HFF-Myc (cell line): Measurements from ENCODE around the gene OSBPL6.

Source experiments
- DNase-seq: peaks from one replicate; pipeline ENCODE4 v3.0.0-alpha.2; 2011; ENCODE audit warnings: low read depth; ENCODE audit errors: extremely low read depth
- H3K4me3 ChIP-seq: replicated peaks from 2 replicates; pipeline ENCODE4 v1.5.1; 2011; ENCODE audit warnings: low read depth, mild to moderate bottlenecking, control low read depth, low read length
- CTCF ChIP-seq: IDR thresholded peaks from 2 replicates; pipeline ENCODE4 v1.5.1; 2012; ENCODE audit warnings: mild to moderate bottlenecking, low read depth, low read length, control low read depth; ENCODE audit errors: missing control alignments

The OSBPL6 gene

GRCh38 chr2:178187861-178188260 is 6.5 kb upstream of the OSBPL6 start:
- no peak for DNase-seq
- no peak for TF ChIP-seq CTCF
- no peak overlapping the region for H3K4me3 ChIP-seq

- DNase-seq, result no peak
- no peak for TF ChIP-seq CTCF
- no peak overlapping the region for H3K4me3 ChIP-seq
Measured at GRCh38 chr2:178188466-178188865, 5.8 kb upstream of the OSBPL6 start.

- H3K4me3 ChIP-seq, result no peak overlapping the region
- TF ChIP-seq CTCF, result no peak
- DNase-seq, result no peak
Measured at GRCh38 chr2:178191004-178191508, 3.3 kb upstream of the OSBPL6 start.

- H3K4me3 ChIP-seq, result no peak overlapping the region
- no peak for TF ChIP-seq CTCF
- DNase-seq, result no peak
Measured at GRCh38 chr2:178191511-178191910, 2.8 kb upstream of the OSBPL6 start.

- no peak for TF ChIP-seq CTCF
- no peak for DNase-seq
- H3K4me3 ChIP-seq, result peak overlapping the region; percentile 80
Measured at GRCh38 chr2:178193496-178193822, 853 bp upstream of the OSBPL6 start.

- TF ChIP-seq CTCF, result no peak
- DNase-seq, result no peak
- peak overlapping the region; percentile 80 for H3K4me3 ChIP-seq
Measured at GRCh38 chr2:178194600-178195389, 483 bp downstream of the OSBPL6 start.
